ENCODE measurements around the gene KCNK3. TPM values are rescaled to one million over a fixed set of nuclear protein-coding genes. Genes with fewer than 3 reads are reported as not detected.

KCNK3 gene
- total RNA-seq, 1 donor from 2014 or later: not detected

DNA sequence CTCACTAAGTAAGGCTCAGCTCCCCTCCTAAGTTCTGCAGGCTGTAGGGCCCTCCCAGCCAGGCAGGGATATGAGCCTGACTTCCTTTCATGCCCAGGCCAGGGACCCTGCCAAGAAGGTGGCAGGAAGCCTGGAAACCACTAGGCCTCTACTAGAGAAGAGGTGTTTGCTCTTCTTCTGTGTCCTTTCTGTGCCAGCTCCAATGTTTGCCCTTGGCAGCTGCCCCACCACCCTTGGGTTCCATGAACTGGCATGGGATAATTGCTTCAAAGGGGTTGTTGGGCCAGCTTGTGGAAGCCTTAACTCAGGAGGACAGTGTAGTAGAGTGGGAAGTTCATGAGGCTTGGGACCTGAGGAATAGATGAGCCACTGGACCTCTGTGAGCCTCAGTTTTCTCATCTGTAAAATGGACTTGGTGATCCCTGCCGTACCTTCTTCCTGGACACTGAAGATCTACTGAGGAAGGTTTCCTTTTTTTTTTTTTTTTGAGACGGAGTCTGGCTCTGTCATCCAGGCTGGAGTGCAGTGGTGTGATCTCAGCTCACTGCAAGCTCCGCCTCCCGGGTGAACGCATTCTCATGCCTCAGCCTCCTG lies 75.5 kb downstream of the KCNK3 start:
- H3K4me1 Mint-ChIP-seq (ENCODE audit: unreplicated experiment): peaks cover 13% of the 10 kb centered on the region
- peaks cover 2% of the 10 kb centered on the region for H3K27me3 Mint-ChIP-seq (ENCODE audit: unreplicated experiment)
- TF ChIP-seq CTCF (IDR thresholded peaks at IDR 0.05; ENCODE audit: unreplicated experiment): no peak
- DNase-seq (ENCODE audit: low spot score): no peak
- no peaks in the 10 kb centered on the region for H3K9me3 Mint-ChIP-seq (ENCODE audit: unreplicated experiment)
- no peaks in the 10 kb centered on the region for H3K36me3 Mint-ChIP-seq (ENCODE audit: low read depth, unreplicated experiment)
- H3K4me3 Mint-ChIP-seq (ENCODE audit: unreplicated experiment): no peak overlapping the region
- H3K27ac Mint-ChIP-seq (ENCODE audit: unreplicated experiment): no peak overlapping the region

- H3K9me3 Mint-ChIP-seq (ENCODE audit: unreplicated experiment): no peaks in the 10 kb centered on the region
- no peak for DNase-seq (ENCODE audit: low spot score)
- H3K4me1 Mint-ChIP-seq (ENCODE audit: unreplicated experiment): peaks cover 13% of the 10 kb centered on the region
- no peak overlapping the region for H3K27ac Mint-ChIP-seq (ENCODE audit: unreplicated experiment)
- no peak overlapping the region for H3K4me3 Mint-ChIP-seq (ENCODE audit: unreplicated experiment)
- TF ChIP-seq CTCF (IDR thresholded peaks at IDR 0.05; ENCODE audit: unreplicated experiment): no peak
- no peaks in the 10 kb centered on the region for H3K36me3 Mint-ChIP-seq (ENCODE audit: low read depth, unreplicated experiment)
- peaks cover 2% of the 10 kb centered on the region for H3K27me3 Mint-ChIP-seq (ENCODE audit: unreplicated experiment)
These were observed 76.2 kb downstream of the KCNK3 start for GRCh38 chr2:26768759-26769088.

- Mint-ChIP-seq H3K27me3 (ENCODE audit: unreplicated experiment) (peaks cover 2% of the 10 kb centered on the region), H3K36me3 (ENCODE audit: low read depth, unreplicated experiment) (no peaks in the 10 kb centered on the region), H3K9me3 (ENCODE audit: unreplicated experiment) (no peaks in the 10 kb centered on the region), H3K4me3 (ENCODE audit: unreplicated experiment) (no peak overlapping the region), H3K4me1 (ENCODE audit: unreplicated experiment) (peaks cover 13% of the 10 kb centered on the region), H3K27ac (ENCODE audit: unreplicated experiment) (no peak overlapping the region)
- DNase-seq (ENCODE audit: low spot score): no peak
- TF ChIP-seq CTCF (IDR thresholded peaks at IDR 0.05; ENCODE audit: unreplicated experiment): no peak
These were observed 76.7 kb downstream of the KCNK3 start for GRCh38 chr2:26769089-26769761.

GRCh38 chr2:26770986-26771586 lies 78.6 kb downstream of the KCNK3 start:
- H3K4me3 Mint-ChIP-seq (ENCODE audit: unreplicated experiment): no peak overlapping the region
- peaks cover 7% of the 10 kb centered on the region for H3K4me1 Mint-ChIP-seq (ENCODE audit: unreplicated experiment)
- peak; percentile 33 for DNase-seq (ENCODE audit: low spot score)
- no peak overlapping the region for H3K27ac Mint-ChIP-seq (ENCODE audit: unreplicated experiment)
- H3K9me3 Mint-ChIP-seq (ENCODE audit: unreplicated experiment): no peaks in the 10 kb centered on the region
- H3K36me3 Mint-ChIP-seq (ENCODE audit: low read depth, unreplicated experiment): no peaks in the 10 kb centered on the region
- H3K27me3 Mint-ChIP-seq (ENCODE audit: unreplicated experiment): peaks cover 3% of the 10 kb centered on the region
- peak; percentile 65 for TF ChIP-seq CTCF (IDR thresholded peaks at IDR 0.05; ENCODE audit: unreplicated experiment)
